ENCODE results near the gene HELZ. TPM values are rescaled to one million over a fixed set of nuclear protein-coding genes. Genes with fewer than 3 reads are reported as not detected.

HELZ gene
- total RNA-seq, 4 donors from 2014 or later: 47.3 to 95.4 (median 61.3) TPM

- Histone ChIP-seq H3K9me3 (no peaks in the 10 kb centered on the region), H3K4me1 (peaks cover 0 to 10% (median 4%) of the 10 kb centered on the region in 4 donors), H3K4me3 (no peak overlapping the region), H3K27ac (no peak overlapping the region), H3K36me3 (peaks cover 0 to 16% (median 0%) of the 10 kb centered on the region in 3 donors), H3K27me3 (no peaks in the 10 kb centered on the region)
- DNase-seq (ENCODE audit: low spot score in 2 of 2): no peak
- 86 to 87% methylated on average over 5 of the region's 5 CpGs for WGBS, 2 donors
- no peak for TF ChIP-seq CTCF (IDR thresholded peaks at IDR 0.05)
- TF ChIP-seq POLR2A (IDR thresholded peaks at IDR 0.05): no peak
- TF ChIP-seq EP300 (IDR thresholded peaks at IDR 0.05): no peak
Observed at GRCh38 chr17:67211742-67212141, 33.3 kb downstream of the HELZ start.

GRCh38 chr17:67210915-67211314, 34.1 kb downstream of the HELZ start:
- WGBS, 2 donors: 73 to 74% methylated on average over 2 of the region's 2 CpGs
- no peak overlapping the region for H3K27ac ChIP-seq
- TF ChIP-seq EP300 (IDR thresholded peaks at IDR 0.05) (no peak), CTCF (IDR thresholded peaks at IDR 0.05) (no peak), POLR2A (IDR thresholded peaks at IDR 0.05) (no peak)
- no peak overlapping the region for H3K4me3 ChIP-seq
- no peaks in the 10 kb centered on the region for H3K27me3 ChIP-seq
- no peak for DNase-seq (ENCODE audit: low spot score in 2 of 2)
- H3K36me3 ChIP-seq: peaks cover 0 to 13% (median 0%) of the 10 kb centered on the region in 3 donors
- H3K9me3 ChIP-seq: no peaks in the 10 kb centered on the region
- H3K4me1 ChIP-seq: peaks cover 0 to 10% (median 3%) of the 10 kb centered on the region in 4 donors

- no peaks in the 10 kb centered on the region for H3K9me3 ChIP-seq
- no peak for TF ChIP-seq POLR2A (IDR thresholded peaks at IDR 0.05)
- TF ChIP-seq CTCF (IDR thresholded peaks at IDR 0.05): no peak
- no peak for TF ChIP-seq EP300 (IDR thresholded peaks at IDR 0.05)
- 66 to 68% methylated on average over 4 of the region's 4 CpGs for WGBS, 2 donors
- peaks cover 0 to 9% (median under 1%) of the 10 kb centered on the region in 4 donors for H3K4me1 ChIP-seq
- DNase-seq (ENCODE audit: low spot score in 2 of 2): no peak
- no peaks in the 10 kb centered on the region for H3K27me3 ChIP-seq
- H3K27ac ChIP-seq: no peak overlapping the region
- no peak overlapping the region for H3K4me3 ChIP-seq
- peaks cover 0 to 4% (median 0%) of the 10 kb centered on the region in 3 donors for H3K36me3 ChIP-seq
Observed at GRCh38 chr17:67208232-67208631, 36.8 kb downstream of the HELZ start.

- DNase-seq (ENCODE audit: low spot score in 2 of 2): no peak
- H3K27me3 ChIP-seq: no peaks in the 10 kb centered on the region
Observed at GRCh38 chr17:67203818-67204217, 41.2 kb downstream of the HELZ start.

GRCh38 chr17:67202503-67202902, 42.5 kb downstream of the HELZ start:
- Histone ChIP-seq H3K36me3 (peaks cover 0 to 36% (median 3%) of the 10 kb centered on the region in 3 donors), H3K4me3 (no peak overlapping the region), H3K4me1 (no peaks in the 10 kb centered on the region), H3K9me3 (no peaks in the 10 kb centered on the region), H3K27ac (no peak overlapping the region), H3K27me3 (no peaks in the 10 kb centered on the region)
- DNase-seq (ENCODE audit: low spot score in 2 of 2): no peak
- WGBS, 2 donors: 89 to 95% methylated on average over 1 of the region's 1 CpG
- TF ChIP-seq POLR2A (IDR thresholded peaks at IDR 0.05) (no peak), EP300 (IDR thresholded peaks at IDR 0.05) (no peak)

More at GRCh38 chr17:67203818-67204217, 41.2 kb downstream of the HELZ start:
- Histone ChIP-seq H3K9me3 (no peaks in the 10 kb centered on the region), H3K4me1 (no peaks in the 10 kb centered on the region), H3K4me3 (no peak overlapping the region), H3K36me3 (peaks cover 0 to 36% (median 3%) of the 10 kb centered on the region in 3 donors), H3K27ac (no peak overlapping the region)
- TF ChIP-seq CTCF (IDR thresholded peaks at IDR 0.05): no peak
- TF ChIP-seq EP300 (IDR thresholded peaks at IDR 0.05): no peak
- TF ChIP-seq POLR2A (IDR thresholded peaks at IDR 0.05): no peak
